ENCODE results near the gene ROBO4. TPM values are rescaled to one million over a fixed set of nuclear protein-coding genes. Genes with fewer than 3 reads are reported as not detected.

Gene ROBO4
- total and polyA plus RNA-seq, 10 donors: 6.7 to 246 (median 144) TPM

- H3K27ac ChIP-seq: no peak overlapping the region
- peaks cover 17 to 64% (median 46%) of the 10 kb centered on the region in 6 donors for H3K4me1 ChIP-seq
- no peak for DNase-seq
- intact Hi-C loops (cut with DNase I; ENCODE audit: low total_unique reads): no loop called here
- H3K27me3 ChIP-seq (replicated peaks in 1 of 7): peaks cover 9 to 100% (median 91%) of the 10 kb centered on the region in 7 donors
- H3K9me3 ChIP-seq: no peaks in the 10 kb centered on the region
- 1 to 6% (median 4%) methylated on average over 8 of the region's 8 CpGs for WGBS, 5 donors
- H3K4me3 ChIP-seq: no peak overlapping the region
- TF ChIP-seq POLR2AphosphoS5 (IDR thresholded peaks at IDR 0.05) (no peak), CTCF (IDR thresholded peaks at IDR 0.05 in 8 of 11, conservative IDR thresholded peaks at IDR 0.05 in 3 of 11) (peak in 4 of 11 experiments; percentile 34 to 44 (median 42)), POLR2A (IDR thresholded peaks at IDR 0.05) (no peak)
- no peaks in the 10 kb centered on the region for H3K36me3 ChIP-seq
Observed at GRCh38 chr11:124867700-124868099, 30.0 kb downstream of the ROBO4 start.

GRCh38 chr11:124865902-124866851 lies 31.5 kb downstream of the ROBO4 start:
- H3K4me1 ChIP-seq: peaks cover 17 to 67% (median 46%) of the 10 kb centered on the region in 6 donors

DNA sequence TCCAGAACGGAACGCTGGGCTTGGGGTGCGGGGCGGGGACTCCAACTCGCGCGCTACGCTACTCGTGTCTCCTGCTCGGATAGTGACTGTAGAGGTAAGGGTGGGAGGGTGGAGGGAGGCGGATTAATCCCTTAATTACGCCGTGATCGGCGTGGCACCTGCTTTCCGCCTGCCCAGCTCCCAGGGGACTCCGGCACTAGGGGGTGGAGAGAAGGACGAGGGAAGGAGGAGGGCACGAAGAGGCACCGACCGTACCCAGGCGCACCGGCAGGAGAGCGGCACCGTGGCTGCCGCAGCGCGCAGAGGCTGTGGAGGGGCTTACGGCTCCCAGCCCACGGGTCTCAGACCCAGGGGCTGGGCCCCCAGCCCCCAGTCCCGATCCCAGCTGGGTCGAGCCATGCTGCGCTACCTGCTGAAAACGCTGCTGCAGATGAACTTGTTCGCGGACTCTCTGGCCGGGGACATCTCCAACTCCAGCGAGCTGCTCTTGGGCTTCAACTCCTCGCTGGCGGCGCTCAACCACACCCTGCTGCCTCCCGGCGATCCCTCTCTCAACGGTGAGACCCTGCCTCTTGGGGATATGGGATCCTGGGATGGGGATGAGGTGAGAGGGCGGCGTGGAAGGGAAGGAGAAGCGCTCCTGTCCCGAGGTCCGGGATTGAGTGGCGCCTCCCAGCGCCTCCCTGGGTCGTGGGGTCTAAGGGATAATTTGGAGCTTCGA lies 32.3 kb downstream of the ROBO4 start, which contains the start of gene ROBO3:
Gene ROBO3 (plus strand): TSS at position 252 of the 721 bp plus-strand sequence. CDS start 146 bp downstream, at position 398.
- DNase-seq: no peak
- H3K4me1 ChIP-seq: peaks cover 17 to 67% (median 46%) of the 10 kb centered on the region in 6 donors
- TF ChIP-seq POLR2A (IDR thresholded peaks at IDR 0.05) (no peak), POLR2AphosphoS5 (IDR thresholded peaks at IDR 0.05) (no peak), CTCF (IDR thresholded peaks at IDR 0.05 in 8 of 11, conservative IDR thresholded peaks at IDR 0.05 in 3 of 11) (no peak)
- no peak within 1 kb of the TSS for H3K27ac ChIP-seq
- 3 to 8% (median 3%) methylated on average over 37 to 53 of the region's 53 CpGs for WGBS, 5 donors
- peaks cover 9 to 100% (median 78%) of the 10 kb centered on the region in 7 donors for H3K27me3 ChIP-seq (replicated peaks in 1 of 7)
- H3K9me3 ChIP-seq: no peaks in the 10 kb centered on the region
- intact Hi-C loops (cut with DNase I; ENCODE audit: low total_unique reads): no loop called here
- no peaks in the 10 kb centered on the region for H3K36me3 ChIP-seq
- H3K4me3 ChIP-seq: peak within 1 kb of the TSS in 6 of 8 donors; percentile 4 to 52 (median 12)

More at GRCh38 chr11:124865902-124866851, 31.5 kb downstream of the ROBO4 start:
- H3K9me3 ChIP-seq: no peaks in the 10 kb centered on the region
- DNase-seq: peak; percentile 87
- H3K4me3 ChIP-seq: peak overlapping the region in 6 of 8 donors; percentile 4 to 52 (median 12)
- peaks cover 9 to 100% (median 83%) of the 10 kb centered on the region in 7 donors for H3K27me3 ChIP-seq (replicated peaks in 1 of 7)
- intact Hi-C loops (cut with DNase I; ENCODE audit: low total_unique reads): no loop called here
- 2 to 9% (median 4%) methylated on average over 46 to 62 of the region's 62 CpGs for WGBS, 5 donors
- H3K36me3 ChIP-seq: no peaks in the 10 kb centered on the region
- no peak overlapping the region for H3K27ac ChIP-seq
- TF ChIP-seq CTCF (IDR thresholded peaks at IDR 0.05 in 8 of 11, conservative IDR thresholded peaks at IDR 0.05 in 3 of 11) (peak; percentile 30 to 85 (median 67)), POLR2A (IDR thresholded peaks at IDR 0.05) (no peak), POLR2AphosphoS5 (IDR thresholded peaks at IDR 0.05) (no peak)

Measured in spleen (tissue), 11 donors.